Measurements from ENCODE around the gene ZBTB25. TPM values are rescaled to one million over a fixed set of nuclear protein-coding genes. Genes with fewer than 3 reads are reported as not detected.
A peak's percentile ranks its signal among the peaks of the same experiment; 100 is the strongest.

The ZBTB25 gene
- total and polyA plus RNA-seq, 2 experiments from 2014 or later = 3.6 to 12.5 TPM

DNA sequence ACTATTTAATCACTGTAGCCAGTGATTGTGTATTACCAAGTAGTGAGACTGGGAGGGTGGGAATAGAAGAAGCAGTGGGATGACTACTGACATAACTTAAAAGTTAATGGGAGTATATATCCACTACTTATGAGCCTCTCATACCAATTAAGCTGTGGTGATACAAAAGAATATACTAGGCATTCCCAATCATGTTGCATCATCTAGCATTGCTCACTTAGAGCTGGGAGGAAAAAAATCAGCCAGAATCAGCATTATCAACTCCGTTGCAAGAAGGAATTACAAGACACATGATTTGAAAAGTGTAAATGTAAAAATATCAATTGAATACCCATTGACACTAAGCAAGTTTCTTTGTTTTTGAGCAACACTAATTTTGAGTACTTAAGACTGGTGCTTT, 45.4 kb upstream of the ZBTB25 start:
- Histone ChIP-seq H3K4me3 (0 out of 2 replicates have a peak overlapping the region, but pooled peaks have one; percentile 61), H3K27ac (peak overlapping the region; percentile 28), H3K4me2 (ENCODE audit: unreplicated experiment) (peak overlapping the region; percentile 77), H4K20me1 (ENCODE audit: insufficient read depth) (no peaks in the 10 kb centered on the region), H3K9me2 (ENCODE audit: insufficient read depth) (no peaks in the 10 kb centered on the region), H3K9ac (no peak overlapping the region; the same call in 1 of the 2 replicates), H3F3A (ENCODE audit: insufficient read depth) (peaks cover 23% of the 10 kb centered on the region; the same call in 1 of the 2 replicates), H3K4me1 (ENCODE audit: insufficient read depth) (peaks cover 17% of the 10 kb centered on the region), H3K27me3 (replicated peaks; ENCODE audit: insufficient read depth) (no peaks in the 10 kb centered on the region), H2AFZ (peak overlapping the region; percentile 92), H3K79me2 (ENCODE audit: insufficient read depth) (no peaks in the 10 kb centered on the region), H3K36me3 (ENCODE audit: low read depth) (no peaks in the 10 kb centered on the region), H3K9me3 (ENCODE audit: low read depth) (no peaks in the 10 kb centered on the region)
- 28 to 29% methylated on average over 1 of the region's 1 CpG for WGBS, 2 experiments (ENCODE audit: low coverage in 1 of 2, low lambda C conversion rate in 2 of 2, missing lambda C conversion rate in 2 of 2)
- peak; percentile 70 for DNase-seq
- TF ChIP-seq EZH2phosphoT487 (IDR thresholded peaks at IDR 0.05; ENCODE audit: insufficient read depth, low read depth) (no peak), EZH2 (IDR thresholded peaks at IDR 0.05; ENCODE audit: insufficient read depth, poor library complexity, severe bottlenecking) (no peak)
- in situ Hi-C loops (cut with MboI) = loop anchor here (10.0 kb wide), 1 partner anchor 86 kb away; no protein-coding TSS in a partner anchor

DNA sequence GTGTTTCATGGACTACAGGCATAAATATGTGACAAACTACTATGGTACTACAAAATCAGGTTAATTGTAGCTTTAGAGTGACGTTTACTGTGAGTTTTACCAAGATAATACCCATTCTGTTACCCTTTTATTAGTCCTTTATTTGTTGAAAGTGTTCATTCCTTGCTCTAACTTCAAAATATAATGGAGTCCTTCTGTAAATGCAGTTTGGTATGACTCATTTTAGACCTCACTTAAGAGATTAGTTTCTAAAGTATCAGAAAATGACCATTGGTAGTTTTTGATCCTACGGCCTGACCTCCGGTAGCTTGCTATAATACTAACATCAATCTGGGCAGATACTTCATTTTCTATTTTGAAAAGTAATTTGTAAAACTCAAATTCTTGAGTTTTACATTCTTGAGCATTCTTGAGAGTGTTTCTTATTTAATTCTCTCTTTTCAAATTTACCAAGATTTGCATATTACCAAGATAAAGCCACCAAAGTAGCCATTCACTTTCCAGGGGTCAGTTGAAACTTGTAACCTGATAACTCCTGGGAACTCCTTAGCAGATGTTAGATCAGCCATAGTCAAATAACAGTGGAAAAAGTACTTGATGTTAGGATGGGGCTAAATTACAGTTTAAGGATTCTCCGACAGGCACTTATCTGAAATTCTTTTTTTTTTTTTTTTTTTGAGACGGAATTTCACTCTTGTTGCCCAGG, 41.1 kb upstream of the ZBTB25 start:
- no peaks in the 10 kb centered on the region for H3K36me3 ChIP-seq (ENCODE audit: low read depth)
- WGBS, 2 experiments (ENCODE audit: low coverage in 1 of 2, low lambda C conversion rate in 2 of 2, missing lambda C conversion rate in 2 of 2) = 82 to 87% methylated on average over 5 of the region's 5 CpGs
- DNase-seq = no peak
- peaks cover 24% of the 10 kb centered on the region for H3F3A ChIP-seq (ENCODE audit: insufficient read depth)
- no peaks in the 10 kb centered on the region for H4K20me1 ChIP-seq (ENCODE audit: insufficient read depth)
- no peak overlapping the region for H2AFZ ChIP-seq
- H3K79me2 ChIP-seq (ENCODE audit: insufficient read depth) = peaks cover 5% of the 10 kb centered on the region; the same call in 1 of the 2 replicates
- in situ Hi-C loops (cut with MboI) = loop anchor here (10.0 kb wide), 1 partner anchor 90 kb away; no protein-coding TSS in a partner anchor
- no peaks in the 10 kb centered on the region for H3K9me3 ChIP-seq (ENCODE audit: low read depth)
- H3K4me1 ChIP-seq (ENCODE audit: insufficient read depth) = peaks cover 16% of the 10 kb centered on the region
- no peaks in the 10 kb centered on the region for H3K9me2 ChIP-seq (ENCODE audit: insufficient read depth)
- no peak overlapping the region for H3K9ac ChIP-seq
- H3K27me3 ChIP-seq (replicated peaks; ENCODE audit: insufficient read depth) = no peaks in the 10 kb centered on the region
- H3K27ac ChIP-seq = no peak overlapping the region
- H3K4me2 ChIP-seq (ENCODE audit: unreplicated experiment) = no peak overlapping the region
- no peak for TF ChIP-seq EZH2 (IDR thresholded peaks at IDR 0.05; ENCODE audit: insufficient read depth, poor library complexity, severe bottlenecking)
- TF ChIP-seq EZH2phosphoT487 (IDR thresholded peaks at IDR 0.05; ENCODE audit: insufficient read depth, low read depth) = no peak
- no peak overlapping the region for H3K4me3 ChIP-seq

DNA sequence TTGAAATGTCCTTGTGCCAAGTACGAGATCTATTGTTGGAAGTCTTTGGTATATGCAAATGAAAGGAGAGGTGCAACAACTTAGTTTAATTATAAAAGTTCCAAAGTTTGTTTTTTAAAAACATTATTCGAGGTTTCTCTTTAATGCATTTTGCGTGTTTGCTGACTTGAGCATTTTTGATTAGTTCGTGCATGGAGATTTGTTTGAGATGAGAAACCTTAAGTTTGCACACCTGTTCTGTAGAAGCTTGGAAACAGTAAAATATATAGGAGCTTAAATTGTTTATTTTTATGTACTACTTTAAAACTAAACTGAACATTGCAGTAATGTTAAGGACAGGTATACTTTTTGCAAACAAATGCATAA, 39.2 kb upstream of the ZBTB25 start:
- Histone ChIP-seq H3K4me1 (ENCODE audit: insufficient read depth) (peaks cover 10% of the 10 kb centered on the region), H3K9ac (peak overlapping the region; percentile 46), H3K36me3 (ENCODE audit: low read depth) (no peaks in the 10 kb centered on the region), H4K20me1 (ENCODE audit: insufficient read depth) (no peaks in the 10 kb centered on the region), H3K9me2 (ENCODE audit: insufficient read depth) (no peaks in the 10 kb centered on the region), H3K4me2 (ENCODE audit: unreplicated experiment) (peak overlapping the region; percentile 68), H3K27me3 (replicated peaks; ENCODE audit: insufficient read depth) (no peaks in the 10 kb centered on the region), H3K9me3 (ENCODE audit: low read depth) (no peaks in the 10 kb centered on the region), H3K27ac (no peak overlapping the region), H2AFZ (peak overlapping the region; percentile 79), H3K4me3 (peak overlapping the region; percentile 69), H3K79me2 (ENCODE audit: insufficient read depth) (peaks cover 5% of the 10 kb centered on the region; the same call in 1 of the 2 replicates), H3F3A (ENCODE audit: insufficient read depth) (peaks cover 29% of the 10 kb centered on the region)
- DNase-seq = no peak
- in situ Hi-C loops (cut with MboI) = loop anchor here (10.0 kb wide), 1 partner anchor 92 kb away; no protein-coding TSS in a partner anchor
- TF ChIP-seq EZH2 (IDR thresholded peaks at IDR 0.05; ENCODE audit: insufficient read depth, poor library complexity, severe bottlenecking) = no peak
- no peak for TF ChIP-seq EZH2phosphoT487 (IDR thresholded peaks at IDR 0.05; ENCODE audit: insufficient read depth, low read depth)
- 57 to 63% methylated on average over 4 of the region's 4 CpGs for WGBS, 2 experiments (ENCODE audit: low coverage in 1 of 2, low lambda C conversion rate in 2 of 2, missing lambda C conversion rate in 2 of 2)

DNA sequence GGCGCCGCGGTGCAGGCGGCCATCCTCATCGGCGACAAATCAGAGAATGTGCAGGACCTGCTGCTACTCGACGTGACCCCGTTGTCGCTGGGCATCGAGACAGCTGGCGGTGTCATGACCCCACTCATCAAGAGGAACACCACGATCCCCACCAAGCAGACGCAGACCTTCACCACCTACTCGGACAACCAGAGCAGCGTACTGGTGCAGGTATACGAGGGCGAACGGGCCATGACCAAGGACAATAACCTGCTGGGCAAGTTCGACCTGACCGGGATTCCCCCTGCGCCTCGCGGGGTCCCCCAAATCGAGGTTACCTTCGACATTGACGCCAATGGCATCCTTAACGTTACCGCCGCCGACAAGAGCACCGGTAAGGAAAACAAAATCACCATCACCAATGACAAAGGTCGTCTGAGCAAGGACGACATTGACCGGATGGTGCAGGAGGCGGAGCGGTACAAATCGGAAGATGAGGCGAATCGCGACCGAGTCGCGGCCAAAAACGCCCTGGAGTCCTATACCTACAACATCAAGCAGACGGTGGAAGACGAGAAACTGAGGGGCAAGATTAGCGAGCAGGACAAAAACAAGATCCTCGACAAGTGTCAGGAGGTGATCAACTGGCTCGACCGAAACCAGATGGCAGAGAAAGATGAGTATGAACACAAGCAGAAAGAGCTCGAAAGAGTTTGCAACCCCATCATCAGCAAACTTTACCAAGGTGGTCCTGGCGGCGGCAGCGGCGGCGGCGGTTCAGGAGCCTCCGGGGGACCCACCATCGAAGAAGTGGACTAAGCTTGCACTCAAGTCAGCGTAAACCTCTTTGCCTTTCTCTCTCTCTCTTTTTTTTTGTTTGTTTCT, 38.6 kb upstream of the ZBTB25 start:
- peak overlapping the region; percentile 46 for H3K9ac ChIP-seq
- peaks cover 13% of the 10 kb centered on the region for H3K4me1 ChIP-seq (ENCODE audit: insufficient read depth)
- peak; percentile 18 for DNase-seq
- in situ Hi-C loops (cut with MboI) = loop anchor here (10.0 kb wide), 1 partner anchor 93 kb away; no protein-coding TSS in a partner anchor
- no peak overlapping the region for H3K27ac ChIP-seq
- peak overlapping the region; percentile 69 for H3K4me3 ChIP-seq
- H3K79me2 ChIP-seq (ENCODE audit: insufficient read depth) = peaks cover 5% of the 10 kb centered on the region; the same call in 1 of the 2 replicates
- H3K4me2 ChIP-seq (ENCODE audit: unreplicated experiment) = peak overlapping the region; percentile 68
- H3K27me3 ChIP-seq (replicated peaks; ENCODE audit: insufficient read depth) = no peaks in the 10 kb centered on the region
- no peaks in the 10 kb centered on the region for H4K20me1 ChIP-seq (ENCODE audit: insufficient read depth)
- H3K36me3 ChIP-seq (ENCODE audit: low read depth) = no peaks in the 10 kb centered on the region
- peak overlapping the region; percentile 79 for H2AFZ ChIP-seq
- TF ChIP-seq EZH2phosphoT487 (IDR thresholded peaks at IDR 0.05; ENCODE audit: insufficient read depth, low read depth) (no peak), EZH2 (IDR thresholded peaks at IDR 0.05; ENCODE audit: insufficient read depth, poor library complexity, severe bottlenecking) (no peak)
- H3F3A ChIP-seq (ENCODE audit: insufficient read depth) = peaks cover 35% of the 10 kb centered on the region
- H3K9me3 ChIP-seq (ENCODE audit: low read depth) = no peaks in the 10 kb centered on the region
- WGBS, 2 experiments (ENCODE audit: low coverage in 1 of 2, low lambda C conversion rate in 2 of 2, missing lambda C conversion rate in 2 of 2) = 9 to 14% methylated on average over 61 of the region's 61 CpGs
- H3K9me2 ChIP-seq (ENCODE audit: insufficient read depth) = no peaks in the 10 kb centered on the region
